Superior temporal gyrus (tissue), 1 donor: ENCODE results near the gene HRC.
"Not testable (repeated sequence)": the region's sequence is repeated elsewhere in the genome, so short reads cannot be mapped to it uniquely, and the experiment has no call there.

Experiments
- DNase-seq: peaks from one replicate; pipeline ENCODE4 v3.0.0-alpha.2; 2016; ENCODE audit errors: extremely low spot score

Gene HRC

GRCh38 chr19:49135686-49136085 is 19.5 kb downstream of the HRC start:
- DNase-seq, result no peak

DNA sequence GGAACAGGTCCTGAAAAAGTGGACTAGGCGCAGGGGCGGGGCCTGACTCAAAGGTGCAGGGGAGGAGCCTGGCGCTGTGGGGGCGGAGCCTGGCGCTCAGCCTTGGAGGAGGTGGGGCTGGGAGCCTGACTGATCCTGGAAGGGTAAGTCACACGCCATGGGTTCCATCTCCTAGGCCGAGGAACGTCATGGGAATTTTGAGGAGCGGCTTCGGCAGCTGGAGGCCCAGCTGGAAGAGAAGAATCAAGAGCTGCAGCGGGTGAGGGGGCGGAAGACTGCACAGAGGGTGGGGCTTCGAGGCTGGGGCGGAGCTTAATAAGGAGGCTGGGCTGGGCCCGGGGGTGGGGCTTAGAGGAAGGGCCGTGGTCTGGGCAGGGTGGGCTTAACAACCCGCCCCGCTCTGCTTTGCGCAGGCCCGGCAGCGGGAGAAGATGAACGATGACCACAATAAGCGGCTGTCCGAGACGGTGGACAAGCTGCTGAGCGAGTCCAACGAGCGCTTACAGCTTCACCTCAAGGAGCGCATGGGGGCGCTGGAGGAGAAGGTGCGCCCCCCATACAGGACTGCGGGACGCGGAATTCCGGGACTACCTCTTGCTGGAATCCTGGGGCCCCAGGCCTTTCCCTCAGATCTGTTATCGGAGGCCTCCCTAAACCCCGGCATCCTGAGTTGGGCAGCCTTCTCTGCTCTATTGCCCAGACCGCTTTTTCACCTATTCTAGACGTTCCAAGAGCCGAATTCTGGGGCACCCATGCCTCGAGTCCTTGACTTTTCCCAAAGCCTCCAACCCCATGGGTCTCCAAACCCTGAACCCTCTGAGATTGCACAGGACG is 21.4 kb downstream of the HRC start:
- DNase-seq, result no peak

- no peak for DNase-seq
Measured at GRCh38 chr19:49132974-49133609, 22.1 kb downstream of the HRC start.

DNA sequence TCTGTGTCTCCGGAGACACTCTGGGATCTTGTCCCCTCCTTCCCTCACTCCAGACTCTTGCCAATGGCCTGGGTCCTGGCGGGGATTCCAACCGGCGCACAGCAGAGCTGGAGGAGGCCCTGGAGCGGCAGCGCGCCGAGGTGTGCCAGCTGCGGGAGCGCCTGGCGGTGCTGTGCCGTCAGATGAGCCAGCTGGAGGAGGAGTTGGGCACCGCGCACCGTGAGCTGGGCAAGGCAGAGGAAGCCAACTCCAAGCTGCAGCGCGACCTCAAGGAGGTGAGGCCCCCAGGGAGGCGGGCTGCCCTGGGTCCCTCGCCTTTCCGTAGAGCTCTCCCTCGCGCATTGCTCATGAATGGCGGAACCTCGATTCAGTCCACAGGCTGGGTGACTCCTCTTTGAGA is 24.9 kb downstream of the HRC start:
- DNase-seq, result no peak

GRCh38 chr19:49129238-49129583 is 26.0 kb downstream of the HRC start:
- no peak for DNase-seq

- no peak for DNase-seq
Measured at GRCh38 chr19:49128545-49129237, 26.5 kb downstream of the HRC start.

- peak; percentile 95 for DNase-seq
Measured at GRCh38 chr19:49127674-49128544, 27.3 kb downstream of the HRC start.

DNA sequence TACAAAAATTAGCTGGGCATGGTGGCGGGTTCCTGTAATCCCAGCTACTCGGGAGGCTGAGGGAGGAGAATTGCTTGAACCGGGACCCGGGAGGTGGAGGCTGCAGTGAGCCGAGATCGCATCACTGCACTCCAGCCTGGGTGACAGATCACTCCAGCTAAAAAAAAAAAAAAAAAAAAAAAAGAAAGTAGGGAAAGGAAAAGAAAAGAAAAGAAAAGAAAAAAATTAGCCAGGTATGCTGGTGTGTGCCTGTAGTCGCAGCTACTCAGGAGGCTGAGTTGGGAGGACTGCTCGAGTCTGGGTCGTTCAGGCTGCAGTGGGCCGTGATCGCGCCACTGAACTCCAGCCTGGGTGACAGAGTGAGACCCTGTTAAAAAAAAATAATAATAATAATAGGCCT is 28.0 kb downstream of the HRC start:
- DNase-seq, result not testable (repeated sequence)

- no peak for DNase-seq
Measured at GRCh38 chr19:49126575-49126974, 28.6 kb downstream of the HRC start.

DNA sequence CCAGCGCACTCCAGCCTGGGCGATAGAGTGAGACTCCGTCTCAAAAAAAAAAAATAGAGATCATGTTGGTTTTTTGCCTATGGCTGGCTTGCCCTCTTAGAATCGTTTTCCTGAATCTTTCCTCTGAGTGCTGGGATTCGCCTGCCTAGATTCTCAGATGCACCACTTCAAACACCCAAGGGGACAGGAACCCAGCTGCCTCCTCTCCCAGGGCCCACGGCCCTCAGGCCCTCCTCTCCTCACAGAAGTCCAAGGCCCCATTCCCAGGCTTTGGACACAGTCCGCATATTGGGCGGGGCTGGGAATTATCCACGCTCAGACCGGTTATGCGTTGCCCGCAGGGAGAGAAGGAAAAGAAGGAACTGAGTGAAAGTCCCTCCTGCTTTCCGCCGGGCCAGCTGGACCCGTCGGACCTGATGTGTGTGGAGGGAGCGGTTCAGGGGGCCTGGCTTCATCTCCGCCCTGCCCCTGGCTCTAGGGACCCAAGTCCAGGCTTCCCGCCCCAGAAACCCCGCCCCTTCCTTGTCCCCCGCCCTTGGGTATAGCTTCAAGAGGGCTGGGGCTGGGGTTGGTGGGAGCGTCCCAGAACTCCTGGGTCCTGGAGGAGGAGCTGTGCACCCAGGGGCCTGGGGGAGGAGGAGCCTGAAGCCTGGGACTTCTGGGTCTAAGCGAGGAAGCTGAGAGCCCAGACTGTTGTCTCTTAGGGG is 30.0 kb downstream of the HRC start:
- no peak for DNase-seq

- DNase-seq, result not testable (repeated sequence)
Measured at GRCh38 chr19:49123285-49123684, 31.9 kb downstream of the HRC start.

DNA sequence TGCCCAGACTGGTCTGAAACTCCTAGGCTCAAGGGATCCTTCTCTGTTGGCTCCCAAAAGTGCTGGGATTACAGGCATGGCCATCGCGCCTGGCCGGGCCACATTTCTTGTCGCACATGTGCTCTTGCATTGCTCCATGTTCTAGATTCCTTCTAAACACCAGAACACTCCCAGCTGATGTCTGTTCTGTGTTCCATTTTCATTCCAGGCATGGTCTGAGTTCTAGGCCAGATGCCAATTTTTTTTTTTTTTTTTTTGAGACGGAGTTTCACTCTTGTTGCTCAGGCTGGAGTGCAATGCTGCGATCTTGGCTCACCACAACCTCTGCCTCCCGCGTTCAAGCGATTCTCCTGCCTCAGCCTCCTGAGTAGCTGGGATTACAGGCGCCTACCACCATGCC is 33.4 kb downstream of the HRC start:
- peak; percentile 40 for DNase-seq

GRCh38 chr19:49120868-49121267 is 34.3 kb downstream of the HRC start:
- no peak for DNase-seq

DNA sequence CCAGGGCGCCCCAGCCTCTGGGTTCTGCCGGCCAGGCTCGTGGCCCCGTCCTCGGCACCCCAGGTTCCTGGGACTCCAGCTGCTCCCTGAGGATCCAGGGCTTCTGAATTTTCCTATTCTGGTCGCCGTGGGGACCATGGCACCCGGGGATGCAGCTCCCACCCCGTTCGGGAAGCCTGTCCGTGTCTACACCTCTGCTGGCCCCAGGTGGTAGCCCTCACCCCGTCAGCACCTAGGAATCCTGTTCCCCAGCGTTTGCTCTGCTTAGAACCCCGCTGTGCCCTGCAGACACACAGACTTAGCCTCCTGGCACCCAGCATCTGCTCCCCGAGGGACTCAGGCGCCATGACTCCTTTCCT is 34.9 kb downstream of the HRC start:
- no peak for DNase-seq

DNA sequence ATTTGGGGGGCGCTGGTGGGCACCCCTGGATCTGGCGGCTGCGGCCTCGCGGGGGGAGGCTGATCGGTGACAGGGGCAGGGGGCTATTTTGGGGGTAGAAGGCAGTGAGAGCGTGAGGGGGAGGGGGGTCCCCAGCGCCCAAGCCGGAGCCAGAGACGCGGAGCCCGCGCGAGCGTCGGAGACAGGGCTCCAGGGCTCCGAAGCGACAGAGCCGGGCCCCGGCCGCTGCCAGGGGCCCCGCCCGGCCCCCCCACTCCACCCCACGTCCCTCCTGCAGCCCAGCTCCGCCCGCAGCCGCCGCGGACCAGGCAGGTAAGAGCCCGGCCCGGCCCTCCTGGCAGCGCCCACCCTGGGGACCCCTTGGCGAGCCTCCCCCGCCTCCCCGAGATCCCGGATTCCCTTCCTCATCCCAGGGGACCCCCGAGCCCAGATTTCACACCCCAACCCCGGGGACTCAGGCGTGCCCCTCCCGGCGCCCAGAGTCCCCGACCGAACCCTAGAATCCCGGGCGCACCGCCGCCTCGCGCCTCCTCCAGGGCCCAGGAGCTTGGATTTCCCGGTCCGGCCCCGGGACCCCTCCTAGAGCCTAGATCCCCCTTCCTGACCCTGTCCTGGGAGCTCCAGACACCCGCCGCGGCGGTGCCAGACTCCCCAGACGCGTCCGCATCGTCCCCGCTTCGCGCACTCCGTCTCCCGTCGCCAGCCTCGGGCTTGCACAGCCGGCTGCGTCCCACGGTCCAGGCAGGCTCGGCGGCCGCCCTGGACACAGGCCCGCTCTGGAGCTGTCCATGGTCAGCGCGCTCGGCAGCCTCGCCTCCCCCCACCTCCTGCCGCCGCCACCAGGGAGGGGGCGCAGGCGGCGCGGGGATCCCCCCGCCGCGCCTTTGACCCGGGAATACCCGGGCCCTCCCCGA is 35.5 kb downstream of the HRC start, which contains the start of gene PPFIA3:
PPFIA3 (plus strand) TSS at position 134 of the 914 bp plus-strand sequence. CDS start 8,330 bp downstream, outside the sequence.
- no peak for DNase-seq

- DNase-seq, result peak; percentile 94
Measured at GRCh38 chr19:49118565-49119410, 36.4 kb downstream of the HRC start, which contains the start of gene C19orf73. TSS of gene C19orf73 (minus strand) at chr19:49119143. CDS start at chr19:49119022, 121 bp downstream.

GRCh38 chr19:49117677-49118564 is 37.3 kb downstream of the HRC start:
- no peak for DNase-seq

- DNase-seq, result no peak
Measured at GRCh38 chr19:49116544-49116943, 38.7 kb downstream of the HRC start.
